GM18867 (cell line): ENCODE results near the gene MIER2.

Experiments
- ATAC-seq: cut with Tn5 transposase; IDR thresholded peaks from one replicate; pipeline ENCODE4 v1.9.1; 2021; ENCODE audit warnings: mild to moderate bottlenecking, moderate library complexity; ENCODE audit not compliant: unreplicated experiment

MIER2 gene

DNA sequence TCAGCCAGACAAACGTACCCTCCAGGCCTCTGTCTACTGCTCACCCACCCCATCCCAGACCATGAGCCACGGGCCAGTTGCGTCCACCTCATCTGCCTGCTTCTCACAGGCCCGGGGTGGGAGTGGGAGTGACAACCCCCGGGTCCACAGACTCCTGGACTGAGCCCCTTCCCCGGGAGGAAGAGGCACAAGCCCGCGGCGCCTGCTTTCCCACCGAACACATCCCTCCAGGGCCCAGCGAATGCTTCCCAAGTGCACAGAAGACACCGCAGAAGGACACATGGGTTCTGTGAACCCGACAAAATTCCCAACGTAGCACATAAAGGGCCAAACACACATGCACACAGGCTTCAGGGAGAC lies 35.4 kb downstream of the MIER2 start:
- ATAC-seq, result no peak

DNA sequence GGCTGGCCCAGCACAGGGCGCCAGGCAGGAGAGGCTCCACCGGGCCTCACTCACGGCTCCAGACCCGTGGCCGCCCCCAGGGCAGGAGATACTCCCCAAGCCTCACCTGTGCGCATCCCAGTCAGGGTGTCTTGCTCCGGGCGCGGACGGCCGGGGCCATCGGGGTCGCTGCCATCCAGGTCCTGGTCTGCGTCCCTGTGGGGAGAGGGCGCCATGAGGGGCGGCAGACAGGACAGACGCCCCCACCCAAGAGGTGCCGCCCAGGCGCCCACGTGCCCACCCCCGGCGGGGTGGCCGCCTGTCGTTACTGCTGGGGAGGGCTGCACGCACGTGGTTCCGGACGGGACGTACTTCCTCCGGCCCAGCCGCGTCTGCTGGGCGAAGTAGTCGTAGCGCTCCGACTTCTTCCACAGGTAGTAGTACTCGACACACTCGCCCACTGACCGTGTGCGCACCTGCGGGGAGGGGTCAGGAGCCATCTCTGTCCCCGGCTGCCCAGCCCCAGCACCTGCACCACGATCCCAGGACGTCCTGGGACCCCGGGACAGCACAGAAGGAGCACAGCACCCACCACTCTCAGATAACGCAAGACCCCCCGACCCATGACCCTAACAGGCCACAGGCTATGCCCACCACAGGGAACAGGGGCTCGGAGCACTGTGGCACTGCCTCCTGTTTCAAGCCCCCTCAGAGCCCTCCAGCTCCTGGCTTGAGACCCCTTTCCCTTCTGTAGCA lies 36.0 kb downstream of the MIER2 start:
- no peak for ATAC-seq

DNA sequence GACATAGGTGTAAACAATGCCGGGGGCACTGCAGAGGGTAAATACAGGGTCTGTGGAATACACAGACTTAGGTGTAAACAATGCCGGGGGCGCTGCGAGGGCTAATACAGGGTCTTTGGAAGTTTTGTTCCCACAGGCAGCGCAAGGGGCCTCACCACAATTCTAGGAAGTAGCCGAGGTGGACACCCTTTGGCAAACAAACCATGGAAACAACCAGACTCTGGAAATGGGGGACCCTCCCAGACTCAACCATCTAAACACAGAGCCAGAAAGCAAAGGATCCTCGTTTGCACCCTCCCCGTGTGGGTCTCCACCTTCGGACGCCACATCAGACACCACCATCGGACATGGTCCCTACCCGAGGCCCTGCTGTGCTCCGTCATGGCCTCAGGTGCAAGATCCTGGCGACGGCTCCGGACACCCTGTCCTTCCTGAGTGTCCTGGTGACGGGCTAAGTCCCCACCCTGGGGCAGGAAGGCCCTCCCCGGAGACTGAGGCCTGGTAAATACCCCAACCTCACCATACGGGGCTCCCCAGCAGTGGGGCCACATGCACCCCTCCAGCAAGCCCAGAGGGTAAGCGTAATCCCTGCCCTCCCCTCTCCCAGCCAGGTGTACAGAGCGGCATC lies 36.7 kb downstream of the MIER2 start:
- no peak for ATAC-seq

DNA sequence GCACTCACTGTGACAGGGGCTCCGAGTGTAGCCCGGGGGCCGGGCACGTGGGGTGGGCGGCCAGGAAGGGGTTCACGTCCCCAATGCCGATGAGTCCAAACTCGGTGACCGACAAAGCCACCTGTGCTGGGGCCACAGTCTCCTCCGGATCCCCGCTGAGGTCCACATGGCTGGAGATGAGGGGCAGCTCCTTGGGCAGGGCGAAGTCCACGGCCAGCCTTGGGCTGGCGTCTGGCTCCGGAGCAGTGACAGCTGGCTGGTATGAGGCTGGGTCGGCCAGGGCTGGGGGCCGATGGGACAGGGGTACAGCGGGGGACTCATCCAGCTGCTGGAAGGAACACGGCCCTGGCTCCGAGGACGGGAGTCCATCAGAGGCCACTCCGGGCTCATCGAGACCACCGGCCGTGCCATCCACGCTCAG lies 37.5 kb downstream of the MIER2 start:
- ATAC-seq, result no peak

DNA sequence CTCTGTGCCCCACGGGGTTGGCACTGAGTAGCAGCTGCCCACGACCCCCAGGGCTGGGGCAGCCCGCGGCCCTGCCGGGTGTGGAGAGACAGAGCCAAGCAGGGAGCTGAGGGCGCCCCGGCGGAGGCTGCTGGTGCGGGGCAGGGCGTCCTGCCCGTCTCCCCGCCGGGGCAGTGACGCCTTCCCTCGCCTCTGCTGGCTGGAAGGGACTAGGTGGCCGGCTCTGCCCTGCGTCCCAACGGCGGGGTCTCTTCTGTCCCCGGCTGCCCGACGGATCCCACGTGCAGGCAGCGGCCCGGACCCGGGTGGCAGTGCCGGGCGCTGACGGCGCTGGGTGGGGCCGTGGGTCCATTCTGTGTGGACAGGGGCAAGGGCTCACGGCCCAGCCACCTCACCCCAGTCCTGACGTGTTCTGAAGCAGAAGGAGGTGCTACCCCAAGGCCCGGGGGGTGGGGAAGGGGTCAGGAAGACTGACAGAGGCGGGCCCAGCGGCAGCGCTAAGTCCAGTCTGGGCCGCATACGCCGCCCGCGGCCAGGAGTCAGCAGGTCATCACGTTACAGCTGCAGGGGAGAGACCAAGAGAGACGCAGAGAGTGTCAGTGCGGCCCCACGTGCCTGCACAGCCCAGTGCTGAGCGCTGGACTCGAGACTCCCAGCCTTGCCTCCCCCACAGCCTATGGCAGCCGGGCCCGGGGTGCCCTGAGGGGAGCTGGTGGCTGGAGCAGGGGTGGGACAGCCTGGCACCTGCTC lies 38.3 kb downstream of the MIER2 start:
- ATAC-seq, result no peak

DNA sequence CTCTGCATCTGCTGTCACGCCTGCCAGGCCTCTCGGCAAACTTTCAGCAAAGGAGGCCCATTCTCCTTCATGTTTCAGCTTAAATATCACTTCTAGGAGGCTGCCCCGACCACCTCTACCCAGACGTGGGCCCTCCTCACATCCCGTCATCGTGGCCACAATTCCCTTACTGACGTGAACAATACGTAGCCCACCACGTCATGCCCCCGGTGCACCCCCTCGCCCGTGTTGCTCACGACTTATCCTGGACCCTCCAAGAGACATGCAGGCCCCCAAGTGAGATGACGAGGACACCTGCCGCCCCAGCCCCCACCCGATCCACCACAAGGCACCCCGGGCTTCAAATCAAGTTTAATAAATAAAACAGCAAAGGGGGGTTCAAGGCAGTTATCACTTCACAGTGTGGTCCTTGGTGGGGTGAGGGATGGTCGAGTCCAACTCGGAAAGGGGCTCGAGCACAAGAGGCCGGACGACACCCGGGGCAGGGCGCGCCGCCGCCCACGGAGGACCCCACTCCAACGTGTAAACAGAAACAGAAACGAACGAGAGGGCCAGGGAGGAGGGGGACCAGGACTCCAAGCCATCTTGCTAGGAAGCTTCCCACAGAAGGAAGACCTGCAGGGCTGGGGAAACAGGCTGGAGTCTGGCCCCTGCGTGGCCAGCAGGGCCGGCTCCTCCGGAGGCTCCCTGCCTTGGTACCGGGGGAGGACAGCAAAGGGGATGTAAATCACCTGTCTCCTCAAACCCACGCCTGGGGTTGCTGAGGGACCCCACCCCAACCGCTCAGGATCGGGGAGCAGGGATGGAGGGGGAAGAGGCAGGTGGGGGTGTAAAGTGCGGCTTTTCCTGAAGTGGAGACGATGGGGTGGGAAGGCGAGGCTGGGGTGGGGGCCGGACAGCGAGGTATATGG lies 39.1 kb downstream of the MIER2 start:
- no peak for ATAC-seq

DNA sequence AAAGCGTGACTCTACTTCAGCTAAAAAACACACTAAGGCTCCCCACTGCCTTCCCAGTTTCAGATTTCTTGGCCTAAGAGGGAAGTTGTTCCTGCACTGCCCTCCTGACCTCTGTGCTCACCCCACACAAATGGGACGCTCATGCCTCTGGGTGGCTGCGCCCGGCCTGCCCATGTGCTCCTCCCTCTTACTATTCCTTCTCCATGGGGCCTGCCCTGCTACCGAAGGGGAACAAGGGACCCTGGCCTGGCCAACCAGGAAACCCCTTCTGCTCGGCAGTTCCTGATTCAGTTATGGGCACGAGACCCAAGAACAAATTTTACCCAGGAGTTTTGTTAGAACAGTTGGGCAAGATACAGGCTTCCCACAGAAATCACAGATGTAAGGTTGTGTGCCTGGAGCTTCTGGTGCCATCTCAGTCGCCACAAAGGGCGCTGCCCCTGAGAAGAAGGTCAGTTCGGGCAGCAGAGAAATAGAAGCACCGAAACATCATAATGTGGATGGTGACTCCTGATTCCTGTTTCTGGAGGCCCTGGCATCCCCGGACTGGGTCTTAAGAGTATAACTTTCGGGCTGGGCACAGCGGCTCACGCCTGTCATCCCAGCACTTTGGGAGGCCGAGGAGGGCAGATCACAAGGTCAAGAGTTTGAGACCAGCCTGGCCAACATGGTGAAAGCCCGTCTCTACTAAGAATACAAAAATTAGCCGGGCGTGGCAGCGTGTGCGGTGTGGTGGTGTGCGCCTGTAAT lies 47.9 kb downstream of the MIER2 start:
- no peak for ATAC-seq

DNA sequence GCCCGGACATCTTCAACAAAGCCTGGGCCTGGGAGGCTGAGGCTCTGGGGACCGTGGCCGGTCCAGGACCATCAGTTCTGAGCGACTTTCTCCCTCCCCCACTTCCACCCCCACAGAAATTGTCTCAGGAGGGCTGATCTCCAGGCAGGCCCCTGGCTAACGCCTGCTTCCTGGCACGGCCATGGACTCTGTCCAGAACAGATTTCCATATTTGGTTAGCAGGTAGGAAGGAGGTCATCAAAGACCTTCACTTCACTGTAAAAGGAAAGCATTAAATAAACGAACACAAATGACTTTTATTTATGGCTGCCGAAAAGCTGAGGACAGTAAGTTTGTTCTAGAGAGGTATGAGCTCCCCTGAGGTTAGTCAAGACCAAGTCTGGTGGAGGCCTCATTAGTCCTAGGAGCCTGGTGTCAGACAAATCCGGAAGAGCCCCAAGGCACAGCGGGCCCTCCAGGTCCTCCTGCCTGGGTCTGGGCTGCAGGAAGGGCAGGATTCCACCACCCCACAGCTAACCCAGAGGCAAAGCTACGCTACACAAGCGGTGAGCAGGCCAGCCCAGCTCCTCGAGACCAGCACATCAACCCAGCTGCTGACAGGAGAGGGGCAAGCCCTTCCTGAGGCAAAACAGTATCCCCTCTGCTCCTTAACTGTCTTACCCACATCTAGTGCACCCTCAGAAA lies 48.8 kb downstream of the MIER2 start:
- ATAC-seq, result no peak

DNA sequence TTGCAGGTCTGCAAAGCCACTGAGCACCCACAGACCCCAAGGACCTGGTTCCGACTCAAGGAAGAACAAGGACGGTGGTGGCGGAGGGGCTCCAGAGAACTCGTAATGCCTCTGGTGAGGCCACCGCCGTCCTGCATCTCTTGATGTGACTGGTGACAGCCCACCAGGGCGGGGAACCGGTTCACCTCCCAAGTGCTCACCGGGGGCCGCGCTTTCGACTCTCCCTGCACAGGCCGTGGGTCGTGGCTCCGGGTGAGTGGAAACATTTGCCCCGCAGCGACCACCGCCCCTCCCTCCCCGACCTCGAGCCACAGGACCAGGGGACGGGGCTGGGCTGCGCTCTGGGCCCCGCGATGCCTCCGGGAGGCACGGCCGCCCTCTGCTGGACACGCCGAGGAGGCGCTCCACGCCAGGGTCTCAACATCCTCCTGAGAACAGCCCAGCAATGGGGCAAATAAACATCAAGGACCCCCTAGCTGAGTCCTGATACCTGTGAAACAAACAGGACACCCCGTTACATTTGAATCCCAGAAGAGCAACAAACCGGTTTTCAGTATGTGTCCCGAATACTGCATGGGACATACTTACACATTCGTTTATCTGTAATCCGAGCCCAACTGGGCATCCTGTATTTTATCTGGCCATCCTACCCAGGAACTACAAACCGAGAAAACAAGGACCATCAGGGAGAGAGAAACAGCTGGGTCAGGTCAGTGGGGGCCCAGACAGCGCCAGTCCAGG lies 49.5 kb downstream of the MIER2 start:
- no peak for ATAC-seq

DNA sequence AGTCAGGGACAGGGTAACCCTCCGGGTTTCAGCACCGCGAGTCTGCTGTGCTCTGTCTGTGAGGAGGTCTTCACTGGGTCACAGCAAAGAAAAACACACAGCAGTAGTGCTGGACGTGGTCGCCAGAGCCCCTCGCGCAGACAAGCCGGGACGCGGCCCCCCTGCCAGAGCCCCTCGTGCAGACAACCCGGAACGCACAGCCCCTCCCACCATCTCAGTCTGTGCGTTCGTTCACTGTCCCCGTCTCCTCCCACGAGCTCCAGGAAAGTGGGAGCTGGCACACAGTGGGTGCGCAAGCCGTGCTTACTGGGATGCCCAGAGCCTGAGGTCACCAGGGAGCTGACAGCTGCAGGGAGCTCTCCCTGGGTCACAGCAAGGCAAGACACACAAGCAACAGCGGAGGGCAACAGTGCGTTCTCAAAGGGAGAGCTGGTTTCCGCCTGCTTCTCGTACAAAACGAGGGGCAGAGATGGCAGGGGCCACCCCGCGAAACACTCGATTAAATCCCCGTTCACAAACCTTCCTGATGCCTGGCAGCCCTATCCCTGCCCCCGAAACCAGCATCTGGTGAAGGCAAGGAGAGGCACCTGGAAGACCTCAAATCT lies 50.2 kb downstream of the MIER2 start:
- ATAC-seq, result no peak

DNA sequence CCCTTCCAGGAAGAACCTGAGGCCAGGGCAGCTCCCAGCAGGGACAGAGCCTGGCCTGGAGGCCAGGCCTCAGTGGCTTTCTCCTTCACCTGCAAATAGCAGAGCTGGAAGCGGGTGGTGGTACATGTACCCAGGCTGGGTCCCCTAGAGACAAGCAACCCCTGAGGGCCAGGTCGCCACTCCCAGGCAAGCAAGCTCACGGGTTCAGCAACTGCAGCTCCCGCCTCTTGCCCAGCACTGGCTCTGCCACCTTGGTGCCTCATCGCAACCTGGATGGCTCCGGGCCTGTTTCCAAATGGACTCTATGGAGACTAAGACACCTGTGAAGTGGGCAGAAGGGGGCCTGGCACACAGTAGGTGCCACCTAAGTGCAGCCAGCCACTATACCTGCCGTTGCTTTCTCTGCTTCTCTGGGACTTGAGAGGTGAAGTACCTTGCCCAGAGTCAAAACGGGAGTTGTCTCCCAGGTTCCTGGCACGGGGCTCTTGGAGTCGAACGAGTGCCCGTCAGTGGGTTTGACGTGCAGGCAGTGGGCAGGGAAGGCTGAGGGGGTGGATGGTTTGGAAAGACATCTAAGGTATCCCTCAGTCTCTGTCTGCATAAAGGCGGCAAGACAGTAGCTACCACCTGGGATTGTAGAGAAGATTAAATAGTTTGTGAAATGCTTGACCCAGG lies 51.0 kb downstream of the MIER2 start:
- ATAC-seq, result no peak

DNA sequence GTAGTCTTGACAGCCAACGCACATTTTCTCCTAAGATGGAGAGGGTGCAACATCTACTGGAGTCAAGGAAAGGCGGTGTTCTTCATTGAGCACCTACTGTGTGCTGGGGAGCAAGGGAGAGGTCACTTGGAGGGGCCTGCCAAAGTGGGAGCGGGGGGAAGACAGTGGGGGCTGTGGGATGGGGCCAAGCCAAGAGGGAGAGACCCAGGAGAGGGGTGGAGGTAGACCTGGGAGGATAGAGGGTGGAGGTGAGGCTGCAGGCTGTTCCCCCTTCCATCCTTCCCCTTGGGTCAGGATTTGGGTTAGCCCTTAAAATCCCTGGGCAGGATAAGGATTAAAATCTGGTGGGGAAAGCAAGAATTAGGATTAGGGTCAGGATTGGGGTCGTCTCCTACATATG lies 51.6 kb downstream of the MIER2 start:
- ATAC-seq, result no peak

DNA sequence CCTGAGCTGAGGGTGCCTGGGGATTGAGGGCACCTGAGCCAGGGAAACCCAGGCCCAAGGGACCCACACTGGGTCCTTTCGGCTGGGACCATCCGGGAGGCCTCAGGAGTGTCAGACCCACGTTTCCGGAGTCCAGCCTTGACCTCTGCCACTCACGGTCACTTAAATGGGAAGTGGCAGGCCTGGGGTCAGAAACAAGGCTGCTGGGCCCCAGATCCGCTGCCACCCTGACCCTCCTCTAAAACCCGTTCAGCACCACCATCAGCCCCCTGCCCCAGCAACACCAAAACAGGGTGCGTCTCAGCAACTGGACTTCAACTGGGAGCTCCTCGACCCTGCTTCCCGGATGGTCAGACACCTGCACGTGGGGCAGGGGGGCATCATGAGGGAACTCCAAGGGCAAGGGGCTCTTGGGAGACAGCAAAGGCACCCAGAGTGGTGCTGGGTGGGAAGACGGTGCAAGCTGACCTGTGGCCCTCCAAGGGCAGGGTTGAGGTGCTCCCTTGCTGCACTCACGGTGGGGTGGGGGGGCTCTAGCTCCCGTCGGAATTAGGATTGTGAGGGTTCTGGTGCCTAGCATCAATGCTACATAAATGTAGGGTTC lies 52.2 kb downstream of the MIER2 start:
- no peak for ATAC-seq

DNA sequence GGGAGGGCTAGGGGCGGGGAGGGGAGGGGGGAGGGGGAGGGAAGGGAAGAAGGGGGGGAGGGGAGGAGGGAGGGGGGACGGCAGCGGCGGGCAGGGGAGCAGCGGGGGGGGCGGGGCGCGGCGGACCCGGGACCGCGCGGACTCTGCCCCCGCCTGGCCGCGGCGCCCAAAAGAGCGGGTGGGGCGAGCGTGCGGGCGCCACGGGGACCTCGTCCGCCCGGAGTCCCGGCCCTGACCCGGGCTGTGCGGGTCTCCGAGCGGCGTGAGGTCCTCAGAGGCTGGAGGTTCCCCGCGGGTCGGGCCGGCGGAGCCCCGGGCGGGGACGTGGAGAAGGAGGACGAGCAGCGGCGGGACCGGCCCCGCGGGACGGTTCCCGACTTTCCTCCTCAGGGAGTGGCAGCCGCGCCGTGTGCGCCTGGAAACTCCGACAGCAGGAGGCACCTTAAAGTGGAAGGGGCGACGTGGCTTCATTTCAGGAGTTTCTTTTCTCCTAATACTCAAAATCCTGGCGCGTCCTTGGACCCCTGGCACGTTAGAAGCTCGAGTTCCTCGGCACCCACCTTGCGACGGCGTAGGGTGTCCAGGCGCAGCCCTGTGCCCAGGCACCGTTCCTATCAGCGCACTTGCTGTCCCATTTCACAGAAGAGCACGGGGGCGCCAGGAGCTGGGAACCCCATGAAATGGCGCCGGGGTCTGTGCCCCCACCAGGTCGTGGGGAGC lies 52.9 kb downstream of the MIER2 start:
- ATAC-seq, result no peak

DNA sequence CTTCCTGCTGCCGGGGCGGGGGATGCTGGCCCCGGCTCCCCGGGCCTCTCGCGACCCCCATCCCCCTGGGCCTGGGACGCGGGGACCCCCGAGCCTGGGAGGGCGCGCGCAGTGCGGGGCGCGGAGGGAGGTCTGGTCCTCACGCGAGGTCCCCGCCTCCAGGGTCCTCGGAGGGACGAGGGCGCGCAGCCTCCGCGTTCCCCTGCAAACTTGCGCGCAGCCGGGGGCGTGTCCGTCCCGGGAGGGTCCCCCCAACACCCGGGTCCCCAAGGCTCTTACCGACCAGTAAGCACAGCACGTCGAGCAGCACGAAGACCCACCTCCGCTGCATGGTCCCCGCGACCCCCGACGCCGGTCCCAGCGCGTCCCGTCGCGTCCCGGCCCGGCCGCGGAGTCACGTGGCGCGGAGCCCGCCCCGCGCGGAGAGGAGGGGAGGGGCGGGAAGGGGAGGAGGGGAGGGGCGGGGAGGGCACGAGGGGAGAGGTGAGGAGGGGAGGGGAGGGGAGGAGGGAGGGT lies 53.5 kb downstream of the MIER2 start, which contains the start of gene PLPP2:
Gene PLPP2, minus strand, starts transcription at position 398 of the 516 bp plus-strand sequence. Its CDS starts 67 bp downstream, at position 331.
- no peak for ATAC-seq

DNA sequence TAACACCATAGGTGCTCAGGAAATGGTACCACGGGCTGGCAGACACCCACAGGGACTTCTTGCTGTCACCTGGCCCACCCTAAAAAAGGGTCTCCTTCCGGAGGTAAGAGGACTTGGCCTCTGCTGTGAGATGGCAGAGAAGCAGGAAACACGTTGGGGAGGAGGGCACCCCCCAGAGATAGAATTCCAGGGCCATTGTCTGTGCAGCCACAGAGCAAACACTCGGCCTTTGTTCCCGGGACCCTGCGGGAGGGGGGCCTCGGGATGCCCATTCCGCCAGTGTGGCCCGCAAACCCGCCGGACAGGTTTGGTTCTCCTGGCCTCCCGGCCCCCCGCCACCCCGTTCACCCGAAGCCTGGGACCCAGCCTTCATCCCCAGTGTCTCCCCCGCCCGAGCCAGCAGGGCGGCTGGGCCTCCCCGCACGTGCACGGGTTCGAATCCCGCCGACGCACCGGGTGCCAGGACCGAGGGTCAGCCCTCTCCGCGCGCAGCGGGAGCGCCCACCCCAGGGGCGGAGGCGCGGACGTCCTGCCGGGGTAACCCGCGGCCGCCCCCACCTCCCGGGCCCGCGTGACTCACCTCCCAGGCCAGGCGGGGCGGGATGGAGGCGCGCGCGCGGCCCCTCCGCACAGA lies 54.1 kb downstream of the MIER2 start:
- no peak for ATAC-seq
